ENCODE data around the gene CYCS. TPM values are rescaled to one million over a fixed set of nuclear protein-coding genes. Genes with fewer than 3 reads are reported as not detected.

Gene CYCS
- total and polyA plus RNA-seq, 2 of the 8 experiments (the other 6 are each of a cell fraction or from before 2014, with no cell fraction given) = 48.6 to 229 TPM

DNA sequence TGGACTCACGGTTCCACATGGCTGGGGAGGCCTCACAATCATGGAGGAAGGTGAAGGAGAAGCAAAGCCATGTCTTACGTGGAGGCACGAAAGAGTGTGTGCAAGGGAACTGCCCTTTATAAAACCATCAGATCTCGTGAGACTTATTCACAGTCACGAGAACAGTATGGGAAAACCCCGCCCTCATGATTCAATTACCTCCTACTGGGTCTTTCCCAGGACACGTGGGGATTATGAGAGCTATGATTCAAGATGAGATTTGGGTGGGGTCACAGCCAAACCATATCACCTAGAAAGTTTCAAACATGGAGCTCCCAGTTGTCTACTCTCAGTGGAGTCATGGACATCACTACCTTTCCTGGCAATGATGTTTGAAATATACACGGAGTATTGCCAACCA, 49.6 kb downstream of the CYCS start (continued):
- TF ChIP-seq EP300 (IDR thresholded peaks at IDR 0.05; ENCODE audit: borderline replicate concordance in 1 of 2, low read depth in 2 of 2, low read length in 2 of 2) = no peak
- TF ChIP-seq RBBP5 (IDR thresholded peaks at IDR 0.05; ENCODE audit: borderline replicate concordance, low read depth, low read length) = no peak
